Esophagus mucosa (tissue), 1 donor: ENCODE results near the gene SPECC1. TPM values are rescaled to one million over a fixed set of nuclear protein-coding genes. Genes with fewer than 3 reads are reported as not detected.
"Not testable (repeated sequence)": the region's sequence is repeated elsewhere in the genome, so short reads cannot be mapped to it uniquely, and the experiment has no call there.

Source experiments
- ATAC-seq: fragments of 200-7000 bp; cut with Tn5 transposase; one replicate; pipeline ENCODE4 v1.9.1; 2020
- total RNA-seq: library from RNA; stranded (reverse); gene quantifications from one replicate; pipeline ENCODE4 v1.2.4, GENCODE V29; 2023
- donor health status: DM: yes; HTN: yes; CAD: no.

SPECC1 gene
- total RNA-seq, 1 donor from 2014 or later, result 13.8 TPM

- no peak for ATAC-seq
These were observed 87.3 kb downstream of the SPECC1 start for GRCh38 chr17:20096430-20096829.

- ATAC-seq, result no peak
These were observed 88.2 kb downstream of the SPECC1 start for GRCh38 chr17:20097330-20097729.

GRCh38 chr17:20098314-20098713 is 89.2 kb downstream of the SPECC1 start:
- no peak for ATAC-seq

- not testable (repeated sequence) for ATAC-seq
These were observed 91.6 kb downstream of the SPECC1 start for GRCh38 chr17:20100806-20101205.

GRCh38 chr17:20103454-20104446 is 94.6 kb downstream of the SPECC1 start:
- ATAC-seq, result no peak

- no peak for ATAC-seq
These were observed 96.6 kb downstream of the SPECC1 start for GRCh38 chr17:20105539-20106280.

- not testable (repeated sequence) for ATAC-seq
These were observed 97.3 kb downstream of the SPECC1 start for GRCh38 chr17:20106446-20106845.

GRCh38 chr17:20109076-20109475 is 99.9 kb downstream of the SPECC1 start:
- no peak for ATAC-seq

- no peak for ATAC-seq
These were observed 102.4 kb downstream of the SPECC1 start for GRCh38 chr17:20111538-20111937.

GRCh38 chr17:20114466-20114865 is 105.3 kb downstream of the SPECC1 start:
- ATAC-seq, result no peak

- peak; percentile 67 for ATAC-seq
These were observed 107.6 kb downstream of the SPECC1 start for GRCh38 chr17:20116683-20117309.

GRCh38 chr17:20118280-20118679 is 109.1 kb downstream of the SPECC1 start:
- no peak for ATAC-seq

GRCh38 chr17:20120836-20121235 is 111.7 kb downstream of the SPECC1 start:
- ATAC-seq, result no peak

- peak; percentile 38 for ATAC-seq
These were observed 112.4 kb downstream of the SPECC1 start for GRCh38 chr17:20121359-20122253.

- no peak for ATAC-seq
These were observed 113.2 kb downstream of the SPECC1 start for GRCh38 chr17:20122254-20122879.

GRCh38 chr17:20123209-20123608 is 114.0 kb downstream of the SPECC1 start:
- ATAC-seq, result no peak

GRCh38 chr17:20125724-20126123 is 116.6 kb downstream of the SPECC1 start:
- no peak for ATAC-seq

- ATAC-seq, result no peak
These were observed 118.3 kb downstream of the SPECC1 start for GRCh38 chr17:20127360-20128035.

GRCh38 chr17:20128036-20128667 is 119.0 kb downstream of the SPECC1 start:
- ATAC-seq, result no peak

- ATAC-seq, result no peak
These were observed 124.4 kb downstream of the SPECC1 start for GRCh38 chr17:20133517-20133916.
